ENCODE results near the gene SDE2. TPM values are rescaled to one million over a fixed set of nuclear protein-coding genes. Genes with fewer than 3 reads are reported as not detected.

Gene SDE2
- total and polyA plus RNA-seq, 2 donors (not counting 1 experiment from before 2014, with no cell fraction given): 10.0 to 26.0 TPM

DNA sequence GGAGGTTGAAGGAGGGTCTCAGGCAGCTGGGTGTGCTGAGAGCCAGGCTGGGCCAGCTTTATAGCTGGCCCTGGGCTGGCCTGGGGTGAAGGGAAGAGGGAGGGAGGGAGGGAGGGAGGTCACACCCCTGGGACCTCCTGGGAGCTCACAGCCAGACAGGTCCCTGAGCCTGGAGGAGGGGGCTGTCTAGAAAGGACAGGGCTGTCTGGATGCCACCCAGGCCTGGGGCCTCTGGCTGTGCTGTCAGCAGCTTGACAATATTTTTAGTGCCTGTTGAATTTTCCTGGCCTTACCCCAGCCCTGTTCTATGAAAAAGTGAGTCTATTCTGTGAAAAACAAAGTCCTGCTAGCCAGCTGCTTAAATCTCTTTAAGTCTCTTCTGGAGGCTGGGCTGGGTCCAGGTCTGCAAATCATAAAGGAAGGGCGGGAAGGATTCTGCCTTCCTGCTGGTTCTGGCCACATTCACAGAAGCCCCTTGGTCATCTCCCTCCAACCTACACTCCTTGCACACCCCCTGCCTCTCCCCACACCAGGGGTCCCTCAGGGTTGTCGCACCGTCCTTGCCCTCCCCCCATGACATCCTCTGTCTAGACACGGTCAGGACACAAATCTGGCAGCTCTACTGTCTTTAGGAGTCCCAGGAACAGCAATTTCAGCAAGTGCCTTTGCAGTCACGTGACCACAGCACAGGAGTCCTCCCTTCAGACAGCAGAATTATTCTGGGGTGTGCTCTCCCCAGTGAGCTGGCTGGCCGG lies 57.8 kb downstream of the SDE2 start, which contains the start of gene LEFTY2:
LEFTY2 (minus strand) TSS at position 34 of the 755 bp plus-strand sequence. CDS start 80 bp downstream, outside the sequence.
- no peak within 1 kb of the TSS for H3K4me2 ChIP-seq (replicated peaks; ENCODE audit: low read depth, low read length, poor library complexity, severe bottlenecking)
- peaks cover 8 to 11% of the 10 kb centered on the region in 2 donors for H3K4me1 ChIP-seq (ENCODE audit: control insufficient read depth in 2 of 2, insufficient read depth in 2 of 2, low read length in 2 of 2)
- H3K27ac Mint-ChIP-seq: no peak within 1 kb of the TSS
- no peak within 1 kb of the TSS for H3K27ac ChIP-seq (ENCODE audit: low read length in 2 of 2)
- peaks cover 11% of the 10 kb centered on the region for H3K4me1 Mint-ChIP-seq
- WGBS (ENCODE audit: insufficient coverage): 97% methylated on average over 6 of the region's 6 CpGs
- DNase-seq (no peak), ATAC-seq (ENCODE audit: low read depth) (no peak)
- H3K27me3 ChIP-seq (replicated peaks in 1 of 4; ENCODE audit: control extremely low read depth in 1 of 4, control insufficient read depth in 3 of 4, insufficient read depth in 4 of 4, low read length in 3 of 4): peaks cover 0 to 8% (median 0%) of the 10 kb centered on the region in 4 experiments
- CTCF ChIA-PET: no interaction called here
- no peaks in the 10 kb centered on the region for H3K9me3 ChIP-seq (ENCODE audit: control extremely low read depth in 1 of 3, control insufficient read depth in 2 of 3, insufficient read depth in 1 of 3, low read length in 2 of 3)
- H4K20me1 ChIP-seq (ENCODE audit: control insufficient read depth, insufficient read depth, low read length, poor library complexity, severe bottlenecking): no peaks in the 10 kb centered on the region
- H3K27me3 Mint-ChIP-seq: peaks cover 9% of the 10 kb centered on the region
- no peak for TF ChIP-seq EZH2 (IDR thresholded peaks at IDR 0.05; ENCODE audit: borderline replicate concordance, insufficient read depth, low read depth, low read length, poor library complexity, severe bottlenecking)
- TF ChIP-seq, protein P1, sequence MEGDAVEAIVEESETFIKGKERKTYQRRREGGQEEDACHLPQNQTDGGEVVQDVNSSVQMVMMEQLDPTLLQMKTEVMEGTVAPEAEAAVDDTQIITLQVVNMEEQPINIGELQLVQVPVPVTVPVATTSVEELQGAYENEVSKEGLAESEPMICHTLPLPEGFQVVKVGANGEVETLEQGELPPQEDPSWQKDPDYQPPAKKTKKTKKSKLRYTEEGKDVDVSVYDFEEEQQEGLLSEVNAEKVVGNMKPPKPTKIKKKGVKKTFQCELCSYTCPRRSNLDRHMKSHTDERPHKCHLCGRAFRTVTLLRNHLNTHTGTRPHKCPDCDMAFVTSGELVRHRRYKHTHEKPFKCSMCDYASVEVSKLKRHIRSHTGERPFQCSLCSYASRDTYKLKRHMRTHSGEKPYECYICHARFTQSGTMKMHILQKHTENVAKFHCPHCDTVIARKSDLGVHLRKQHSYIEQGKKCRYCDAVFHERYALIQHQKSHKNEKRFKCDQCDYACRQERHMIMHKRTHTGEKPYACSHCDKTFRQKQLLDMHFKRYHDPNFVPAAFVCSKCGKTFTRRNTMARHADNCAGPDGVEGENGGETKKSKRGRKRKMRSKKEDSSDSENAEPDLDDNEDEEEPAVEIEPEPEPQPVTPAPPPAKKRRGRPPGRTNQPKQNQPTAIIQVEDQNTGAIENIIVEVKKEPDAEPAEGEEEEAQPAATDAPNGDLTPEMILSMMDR (IDR thresholded peaks at IDR 0.05): no peak
- H3K79me2 ChIP-seq (ENCODE audit: control insufficient read depth, insufficient read depth, low read length): no peaks in the 10 kb centered on the region
- no peak within 1 kb of the TSS for H3K4me3 Mint-ChIP-seq
- no peaks in the 10 kb centered on the region for H3K9me3 Mint-ChIP-seq (ENCODE audit: insufficient read depth)
- no peaks in the 10 kb centered on the region for H3K36me3 ChIP-seq (replicated peaks in 1 of 2; ENCODE audit: control extremely low read depth in 1 of 2, control insufficient read depth in 1 of 2, extremely low read depth in 1 of 2, insufficient read depth in 2 of 2, low read length in 1 of 2)
- H3K9ac ChIP-seq (ENCODE audit: low read length): no peak within 1 kb of the TSS
- intact Hi-C loops (cut with micrococcal nuclease): no loop called here
- POLR2A ChIA-PET: interaction anchor here (0.6 kb wide), 1 partner anchor 108 kb away, joined by 6 read pairs; no protein-coding TSS in a partner anchor
- no peak within 1 kb of the TSS for H3K4me3 ChIP-seq (ENCODE audit: control extremely low read depth in 1 of 5, extremely low read depth in 1 of 5, insufficient read depth in 1 of 5, low read depth in 2 of 5, low read length in 4 of 5)
- H2AFZ ChIP-seq (ENCODE audit: insufficient read depth, low read depth, low read length, poor library complexity, severe bottlenecking): no peak within 1 kb of the TSS

Data from B cell (primary cell).